ENCODE data around the gene FNDC11. TPM values are rescaled to one million over a fixed set of nuclear protein-coding genes. Genes with fewer than 3 reads are reported as not detected.

Gene FNDC11
- polyA plus RNA-seq, 4 donors, result 0.22 to 0.25 TPM; not detected in 2

- no peaks in the 10 kb centered on the region for H3K9me3 ChIP-seq (ENCODE audit: control insufficient read depth in 2 of 2, insufficient read depth in 1 of 2, low read depth in 1 of 2, low read length in 1 of 2)
- DNase-seq (peak in 1 of 2 donors; percentile 78), FAIRE-seq (no peak)
- H3K27me3 ChIP-seq (ENCODE audit: control insufficient read depth in 3 of 3, insufficient read depth in 3 of 3, low read length in 3 of 3), result peaks cover 2 to 38% (median 8%) of the 10 kb centered on the region in 3 donors
- no peak overlapping the region for H3K27ac ChIP-seq (ENCODE audit: low read depth in 1 of 3, low read length in 2 of 3)
- WGBS, 3 donors, result 25 to 57% (median 32%) methylated on average over 25 to 27 of the region's 27 CpGs
- H3K4me1 ChIP-seq (ENCODE audit: control insufficient read depth in 3 of 3, insufficient read depth in 2 of 3, low read depth in 1 of 3, low read length in 2 of 3), result peaks cover 0 to 25% (median 0%) of the 10 kb centered on the region in 3 donors
- H3K4me3 ChIP-seq (ENCODE audit: low read depth in 1 of 3, low read length in 3 of 3), result no peak overlapping the region
- H3K36me3 ChIP-seq (ENCODE audit: control insufficient read depth in 3 of 3, insufficient read depth in 2 of 3, low read depth in 1 of 3, low read length in 3 of 3), result no peaks in the 10 kb centered on the region
Measured at GRCh38 chr20:63544241-63544957, 9.6 kb upstream of the FNDC11 start.

- H3K4me1 ChIP-seq (ENCODE audit: control insufficient read depth in 3 of 3, insufficient read depth in 2 of 3, low read depth in 1 of 3, low read length in 2 of 3), result peaks cover 0 to 25% (median 0%) of the 10 kb centered on the region in 3 donors
- H3K4me3 ChIP-seq (ENCODE audit: low read depth in 1 of 3, low read length in 3 of 3), result no peak overlapping the region
- H3K27me3 ChIP-seq (ENCODE audit: control insufficient read depth in 3 of 3, insufficient read depth in 3 of 3, low read length in 3 of 3), result peaks cover 5 to 42% (median 8%) of the 10 kb centered on the region in 3 donors
- DNase-seq, result peak; percentile 85 to 87
- WGBS, 3 donors, result 17 to 63% (median 43%) methylated on average over 18 to 19 of the region's 19 CpGs
- peak overlapping the region in 2 of 3 donors; percentile 14 to 69 for H3K27ac ChIP-seq (ENCODE audit: low read depth in 1 of 3, low read length in 2 of 3)
- H3K9me3 ChIP-seq (ENCODE audit: control insufficient read depth in 2 of 2, insufficient read depth in 1 of 2, low read depth in 1 of 2, low read length in 1 of 2), result no peaks in the 10 kb centered on the region
- H3K36me3 ChIP-seq (ENCODE audit: control insufficient read depth in 3 of 3, insufficient read depth in 2 of 3, low read depth in 1 of 3, low read length in 3 of 3), result no peaks in the 10 kb centered on the region
- FAIRE-seq, result no peak
Measured at GRCh38 chr20:63544958-63545516, 8.9 kb upstream of the FNDC11 start.

- WGBS, 3 donors, result 12 to 43% (median 17%) methylated on average over 6 of the region's 6 CpGs
- FAIRE-seq, result no peak
- H3K4me1 ChIP-seq (ENCODE audit: control insufficient read depth in 3 of 3, insufficient read depth in 2 of 3, low read depth in 1 of 3, low read length in 2 of 3), result peaks cover 0 to 25% (median 0%) of the 10 kb centered on the region in 3 donors
- H3K27me3 ChIP-seq (ENCODE audit: control insufficient read depth in 3 of 3, insufficient read depth in 3 of 3, low read length in 3 of 3), result peaks cover 5 to 44% (median 8%) of the 10 kb centered on the region in 3 donors
- H3K4me3 ChIP-seq (ENCODE audit: low read depth in 1 of 3, low read length in 3 of 3), result no peak overlapping the region
- H3K36me3 ChIP-seq (ENCODE audit: control insufficient read depth in 3 of 3, insufficient read depth in 2 of 3, low read depth in 1 of 3, low read length in 3 of 3), result no peaks in the 10 kb centered on the region
- H3K9me3 ChIP-seq (ENCODE audit: control insufficient read depth in 2 of 2, insufficient read depth in 1 of 2, low read depth in 1 of 2, low read length in 1 of 2), result no peaks in the 10 kb centered on the region
- H3K27ac ChIP-seq (ENCODE audit: low read depth in 1 of 3, low read length in 2 of 3), result peak overlapping the region in 1 of 3 donors; percentile 69
- peak in 1 of 2 donors; percentile 51 for DNase-seq
Measured at GRCh38 chr20:63545814-63546213, 8.1 kb upstream of the FNDC11 start.

DNA sequence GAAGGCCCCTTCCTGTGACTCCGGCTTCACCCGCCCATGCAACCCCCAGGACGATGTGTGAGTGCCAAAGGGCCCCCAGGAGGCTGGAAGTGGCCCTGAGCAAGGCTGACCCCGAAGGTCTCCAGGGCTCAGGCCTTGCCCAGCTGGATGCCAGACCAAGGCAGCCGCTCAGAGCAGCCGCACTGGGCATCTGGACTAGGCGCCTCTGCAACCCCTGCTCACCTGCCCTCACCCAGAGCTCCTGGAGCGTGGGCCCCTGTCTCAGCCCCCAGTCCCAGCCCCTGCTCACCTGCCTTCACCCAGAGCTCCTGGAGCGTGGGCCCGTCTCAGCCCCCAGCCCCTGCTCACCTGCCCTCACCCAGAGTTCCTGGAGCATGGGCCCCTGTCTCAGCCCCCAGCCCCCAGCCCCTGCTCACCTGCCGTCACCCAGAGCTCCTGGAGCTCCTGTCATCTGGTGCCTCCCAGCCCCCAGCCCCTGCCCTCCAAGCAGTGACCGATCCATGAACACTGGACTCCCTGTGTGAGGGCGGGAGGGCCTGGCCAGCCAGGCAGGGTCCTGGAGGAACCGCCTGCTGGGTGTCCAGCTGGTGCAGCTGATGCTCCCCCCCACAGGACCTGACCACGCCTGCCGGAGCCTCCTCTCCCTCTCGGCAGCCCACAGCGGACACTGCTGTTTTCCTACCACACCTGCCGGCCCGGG lies 7.6 kb upstream of the FNDC11 start:
- WGBS, 3 donors, result 35 to 70% (median 49%) methylated on average over 17 to 20 of the region's 20 CpGs
- Histone ChIP-seq H3K4me1 (ENCODE audit: control insufficient read depth in 3 of 3, insufficient read depth in 2 of 3, low read depth in 1 of 3, low read length in 2 of 3) (peaks cover 0 to 25% (median 0%) of the 10 kb centered on the region in 3 donors), H3K9me3 (ENCODE audit: control insufficient read depth in 2 of 2, insufficient read depth in 1 of 2, low read depth in 1 of 2, low read length in 1 of 2) (no peaks in the 10 kb centered on the region), H3K4me3 (ENCODE audit: low read depth in 1 of 3, low read length in 3 of 3) (no peak overlapping the region), H3K27ac (ENCODE audit: low read depth in 1 of 3, low read length in 2 of 3) (no peak overlapping the region), H3K27me3 (ENCODE audit: control insufficient read depth in 3 of 3, insufficient read depth in 3 of 3, low read length in 3 of 3) (peaks cover 5 to 47% (median 8%) of the 10 kb centered on the region in 3 donors), H3K36me3 (ENCODE audit: control insufficient read depth in 3 of 3, insufficient read depth in 2 of 3, low read depth in 1 of 3, low read length in 3 of 3) (no peaks in the 10 kb centered on the region)
- DNase-seq (no peak), FAIRE-seq (no peak)

DNA sequence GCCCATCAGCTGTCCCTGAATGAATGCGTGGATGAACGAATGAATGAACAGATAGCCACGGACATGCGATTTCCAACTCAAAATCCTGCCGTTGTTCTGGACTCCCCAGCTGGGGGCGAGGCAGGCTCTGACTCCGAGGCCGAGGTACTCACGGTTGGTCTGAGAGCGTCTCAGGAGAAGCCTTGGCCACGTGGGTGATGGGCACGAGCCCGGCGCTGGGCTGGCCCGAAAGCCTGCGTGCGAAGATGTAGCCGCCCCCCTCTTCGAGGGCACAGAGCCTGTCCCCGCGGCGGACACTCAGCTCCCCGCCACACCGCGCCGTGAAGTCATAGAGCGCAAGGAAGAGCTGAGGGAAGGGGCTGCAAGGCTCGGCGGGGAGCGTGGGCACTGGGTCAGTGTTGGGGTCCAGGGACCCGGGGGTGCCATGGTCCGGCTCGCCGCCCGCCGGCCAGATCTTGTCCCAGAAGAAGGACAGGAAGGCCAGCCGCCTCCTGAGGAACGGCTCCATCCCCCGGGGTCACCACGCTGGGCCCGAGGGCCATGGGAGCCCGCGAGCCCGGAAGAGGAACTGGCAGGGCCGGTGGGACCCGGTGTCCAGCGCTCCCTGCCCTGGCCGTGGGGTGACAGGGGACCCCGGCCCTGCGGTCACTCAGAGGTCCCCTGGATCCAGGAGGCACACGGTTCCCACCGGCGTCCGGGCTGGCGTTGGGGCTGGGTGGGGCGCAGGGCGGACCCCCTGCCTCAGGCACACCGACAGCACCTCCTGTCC lies 6.8 kb upstream of the FNDC11 start:
- Histone ChIP-seq H3K4me1 (ENCODE audit: control insufficient read depth in 3 of 3, insufficient read depth in 2 of 3, low read depth in 1 of 3, low read length in 2 of 3) (peaks cover 0 to 25% (median 0%) of the 10 kb centered on the region in 3 donors), H3K36me3 (ENCODE audit: control insufficient read depth in 3 of 3, insufficient read depth in 2 of 3, low read depth in 1 of 3, low read length in 3 of 3) (no peaks in the 10 kb centered on the region), H3K27me3 (ENCODE audit: control insufficient read depth in 3 of 3, insufficient read depth in 3 of 3, low read length in 3 of 3) (peaks cover 5 to 47% (median 8%) of the 10 kb centered on the region in 3 donors), H3K4me3 (ENCODE audit: low read depth in 1 of 3, low read length in 3 of 3) (no peak overlapping the region), H3K27ac (ENCODE audit: low read depth in 1 of 3, low read length in 2 of 3) (no peak overlapping the region), H3K9me3 (ENCODE audit: control insufficient read depth in 2 of 2, insufficient read depth in 1 of 2, low read depth in 1 of 2, low read length in 1 of 2) (no peaks in the 10 kb centered on the region)
- 53 to 62% (median 58%) methylated on average over 38 to 58 of the region's 58 CpGs for WGBS, 3 donors
- FAIRE-seq, result no peak
- no peak for DNase-seq

- Histone ChIP-seq H3K27me3 (ENCODE audit: control insufficient read depth in 3 of 3, insufficient read depth in 3 of 3, low read length in 3 of 3) (peaks cover 5 to 47% (median 8%) of the 10 kb centered on the region in 3 donors), H3K36me3 (ENCODE audit: control insufficient read depth in 3 of 3, insufficient read depth in 2 of 3, low read depth in 1 of 3, low read length in 3 of 3) (no peaks in the 10 kb centered on the region), H3K4me1 (ENCODE audit: control insufficient read depth in 3 of 3, insufficient read depth in 2 of 3, low read depth in 1 of 3, low read length in 2 of 3) (peaks cover 0 to 25% (median 0%) of the 10 kb centered on the region in 3 donors), H3K4me3 (ENCODE audit: low read depth in 1 of 3, low read length in 3 of 3) (no peak within 1 kb of the TSS), H3K27ac (ENCODE audit: low read depth in 1 of 3, low read length in 2 of 3) (no peak within 1 kb of the TSS), H3K9me3 (ENCODE audit: control insufficient read depth in 2 of 2, insufficient read depth in 1 of 2, low read depth in 1 of 2, low read length in 1 of 2) (no peaks in the 10 kb centered on the region)
- WGBS, 3 donors, result 45 to 53% (median 47%) methylated on average over 31 to 35 of the region's 35 CpGs
- DNase-seq (no peak), FAIRE-seq (no peak)
Measured at GRCh38 chr20:63547725-63548480, 6.1 kb upstream of the FNDC11 start, which contains the start of gene SRMS. SRMS (minus strand) TSS chr20:63547749; CDS start chr20:63547463, 286 bp downstream.

DNA sequence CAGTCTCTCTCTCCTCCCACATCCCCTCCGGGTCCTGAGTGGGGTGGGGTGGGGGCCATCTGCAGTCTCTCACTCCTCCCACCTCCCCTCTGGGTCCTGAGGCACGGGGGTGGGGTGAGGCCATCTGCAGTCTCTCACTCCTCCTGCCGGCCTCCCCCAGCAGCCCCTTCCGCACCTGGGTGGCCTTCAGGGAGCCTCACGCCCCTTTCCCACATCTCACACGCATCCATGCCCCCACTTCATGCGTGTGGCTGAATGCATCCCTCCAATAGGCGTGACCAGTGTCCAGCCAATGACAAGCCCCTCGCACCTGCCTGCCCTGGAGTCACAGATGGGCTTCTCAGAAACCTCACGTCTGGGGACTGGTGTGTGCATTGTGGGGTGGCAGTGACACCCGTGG lies 5.4 kb upstream of the FNDC11 start:
- peaks cover 5 to 47% (median 8%) of the 10 kb centered on the region in 3 donors for H3K27me3 ChIP-seq (ENCODE audit: control insufficient read depth in 3 of 3, insufficient read depth in 3 of 3, low read length in 3 of 3)
- peaks cover 0 to 25% (median 0%) of the 10 kb centered on the region in 3 donors for H3K4me1 ChIP-seq (ENCODE audit: control insufficient read depth in 3 of 3, insufficient read depth in 2 of 3, low read depth in 1 of 3, low read length in 2 of 3)
- FAIRE-seq, result no peak

More for the DNA sequence above, 5.4 kb upstream of the FNDC11 start:
- peaks cover 0 to 4% of the 10 kb centered on the region in 2 donors for H3K9me3 ChIP-seq (ENCODE audit: control insufficient read depth in 2 of 2, insufficient read depth in 1 of 2, low read depth in 1 of 2, low read length in 1 of 2)
- DNase-seq, result no peak
- WGBS, 3 donors, result 32 to 47% (median 45%) methylated on average over 10 to 11 of the region's 11 CpGs
- H3K27ac ChIP-seq (ENCODE audit: low read depth in 1 of 3, low read length in 2 of 3), result no peak overlapping the region
- no peaks in the 10 kb centered on the region for H3K36me3 ChIP-seq (ENCODE audit: control insufficient read depth in 3 of 3, insufficient read depth in 2 of 3, low read depth in 1 of 3, low read length in 3 of 3)
- no peak overlapping the region for H3K4me3 ChIP-seq (ENCODE audit: low read depth in 1 of 3, low read length in 3 of 3)
